ENCODE measurements around the gene VEGFC.

The VEGFC gene

GRCh38 chr4:176676901-176677300 lies 115.8 kb downstream of the VEGFC start:
- no peak for DNase-seq (ENCODE audit: low read depth)

DNA sequence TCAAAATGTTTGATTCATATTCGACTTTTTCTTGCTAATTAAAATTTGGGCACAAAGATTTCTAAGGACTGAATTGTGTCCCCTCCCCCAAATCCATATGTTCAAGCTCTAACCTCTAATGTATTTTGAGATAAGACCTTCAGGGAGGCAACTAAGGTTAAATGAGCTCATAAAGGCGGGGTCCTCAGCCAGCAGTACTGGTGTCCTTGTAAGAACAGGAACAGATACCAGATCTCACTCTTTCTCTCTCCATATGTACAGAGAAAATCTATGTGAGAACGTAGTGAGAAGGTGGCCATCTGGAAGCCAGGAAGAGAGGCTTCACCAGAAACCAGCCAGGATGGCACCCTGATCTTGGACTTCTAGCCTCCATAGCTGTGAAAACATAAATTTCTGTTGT lies 116.9 kb downstream of the VEGFC start:
- no peak for DNase-seq (ENCODE audit: low read depth)

DNA sequence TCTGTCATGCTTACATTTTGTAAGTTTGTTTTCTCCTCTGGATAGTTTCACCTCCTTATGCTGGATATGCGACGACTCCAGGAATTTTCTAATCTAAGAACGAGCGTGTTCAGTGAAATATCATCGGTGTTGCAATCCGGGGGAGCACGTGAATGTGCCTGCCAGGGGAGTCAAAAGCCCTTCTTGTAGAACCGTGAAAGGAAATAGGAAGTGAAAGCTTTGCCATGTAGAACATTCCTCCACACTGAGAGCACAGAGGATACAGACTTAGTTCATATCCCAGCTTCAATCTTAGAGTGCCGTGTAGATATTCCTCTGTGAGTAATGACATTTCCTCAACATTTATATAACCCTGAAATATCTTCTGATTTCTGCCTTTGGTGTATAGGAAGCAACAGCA lies 121.2 kb downstream of the VEGFC start:
- DNase-seq (ENCODE audit: low read depth): no peak

- no peak for DNase-seq (ENCODE audit: low read depth)
These were observed 124.4 kb downstream of the VEGFC start for GRCh38 chr4:176668324-176668723.

GRCh38 chr4:176664964-176665363 lies 127.8 kb downstream of the VEGFC start:
- DNase-seq (ENCODE audit: low read depth): no peak

- DNase-seq (ENCODE audit: low read depth): no peak
These were observed 132.2 kb downstream of the VEGFC start for GRCh38 chr4:176660561-176660960.

- no peak for DNase-seq (ENCODE audit: low read depth)
These were observed 136.6 kb downstream of the VEGFC start for GRCh38 chr4:176656108-176656507.

- no peak for DNase-seq (ENCODE audit: low read depth)
These were observed 138.0 kb downstream of the VEGFC start for GRCh38 chr4:176654565-176655216.

- DNase-seq (ENCODE audit: low read depth): no peak
These were observed 139.1 kb downstream of the VEGFC start for GRCh38 chr4:176653401-176654220.

GRCh38 chr4:176646311-176646710 lies 146.4 kb downstream of the VEGFC start:
- DNase-seq (ENCODE audit: low read depth): no peak

GRCh38 chr4:176645246-176645960 lies 147.3 kb downstream of the VEGFC start:
- DNase-seq (ENCODE audit: low read depth): no peak

DNA sequence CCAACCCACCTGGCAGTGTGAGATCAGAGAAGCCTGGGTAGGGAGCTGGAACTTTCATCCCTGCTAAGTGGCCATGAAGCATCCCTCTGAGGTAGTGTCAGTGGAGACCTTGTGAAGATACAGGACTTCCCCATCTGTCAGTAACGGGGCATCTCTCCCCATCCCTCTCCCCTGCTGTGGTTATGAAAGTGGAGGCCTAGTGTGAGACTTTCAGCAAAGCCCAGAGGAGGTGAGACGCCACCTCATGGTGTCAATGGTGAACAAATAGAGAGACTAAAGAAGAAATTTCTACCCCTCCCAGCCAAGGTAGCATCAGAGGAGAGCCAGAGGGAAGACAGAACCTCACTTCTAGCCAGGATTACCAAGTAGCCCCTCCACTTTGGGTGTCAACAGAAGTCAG lies 150.2 kb downstream of the VEGFC start:
- DNase-seq (ENCODE audit: low read depth): no peak

- no peak for DNase-seq (ENCODE audit: low read depth)
These were observed 151.5 kb downstream of the VEGFC start for GRCh38 chr4:176641237-176641636.

DNA sequence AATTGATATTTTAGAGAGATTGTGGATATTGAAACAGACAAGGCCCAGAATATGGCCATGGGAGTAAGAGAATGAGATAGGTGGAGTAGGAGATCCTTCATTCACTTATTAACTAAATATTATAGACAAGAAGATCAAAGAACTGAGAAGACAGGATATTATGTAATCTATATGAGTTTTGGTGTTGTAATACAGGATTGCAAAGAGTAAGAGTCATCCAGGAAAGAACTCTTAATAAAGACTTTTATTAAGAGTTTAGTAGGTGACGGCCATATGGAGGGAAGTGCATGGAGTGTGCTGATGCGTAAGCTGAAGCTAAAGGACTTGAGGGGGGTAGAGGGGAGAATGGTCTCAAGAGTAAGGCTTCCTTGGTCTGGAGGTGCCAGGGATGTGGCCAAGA lies 153.7 kb downstream of the VEGFC start:
- no peak for DNase-seq (ENCODE audit: low read depth)

- DNase-seq (ENCODE audit: low read depth): no peak
These were observed 156.4 kb downstream of the VEGFC start for GRCh38 chr4:176636292-176636691.

DNA sequence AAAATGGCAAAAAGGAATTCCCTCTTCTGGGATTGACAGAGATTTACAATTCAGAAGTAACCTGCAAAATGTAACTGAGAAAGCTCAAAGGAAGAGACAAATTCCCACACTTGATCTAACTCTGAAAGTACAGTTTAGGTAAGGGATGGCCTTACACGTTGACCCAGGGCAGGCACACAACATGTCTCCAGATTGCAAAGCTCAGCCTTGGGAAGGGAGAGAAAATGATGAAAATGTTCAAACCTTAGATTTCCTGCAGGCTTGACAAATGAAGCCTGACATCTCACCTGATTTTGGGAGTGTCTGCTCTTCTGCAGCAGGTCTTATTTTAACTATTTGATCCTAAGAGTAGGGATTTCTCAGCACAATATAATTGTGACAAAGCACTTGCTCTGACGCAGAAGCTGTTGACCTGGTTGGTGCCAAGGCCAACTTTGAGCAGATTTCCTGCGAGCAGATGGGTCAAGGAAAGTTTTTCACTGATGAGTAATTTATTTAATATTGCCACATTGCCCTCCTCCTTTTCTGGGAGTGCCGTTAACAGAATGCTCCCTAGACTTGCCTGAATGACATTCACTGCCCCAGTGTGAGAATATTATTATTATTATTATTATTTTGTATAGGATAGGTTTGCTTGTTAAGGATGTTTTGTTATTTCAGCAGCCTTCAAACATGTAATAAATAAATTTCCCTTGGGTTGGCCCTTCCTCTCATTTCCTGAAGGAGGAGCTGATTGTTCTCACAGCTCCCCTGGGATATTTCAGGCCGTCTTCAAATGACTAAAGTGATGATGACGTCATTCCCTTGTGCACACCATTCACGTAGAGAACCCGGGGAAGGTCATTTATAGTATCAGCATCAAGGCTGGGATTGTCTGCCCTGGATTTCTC lies 157.1 kb downstream of the VEGFC start:
- peak; percentile 81 for DNase-seq (ENCODE audit: low read depth)
